HepG2 (cell line): Measurements from ENCODE around the gene BCL2L2. TPM values are rescaled to one million over a fixed set of nuclear protein-coding genes. Genes with fewer than 3 reads are reported as not detected.

Experiments used
- BORCS8-MEF2B ChIP-seq: sonication (generic); formaldehyde crosslinking; IDR thresholded peaks from 2 replicates; pipeline ENCODE4 v1.8.0; 2022; ENCODE audit warnings: mild to moderate bottlenecking, missing genetic modification reagents
- DPF2 ChIP-seq: sonication (generic); formaldehyde crosslinking; IDR thresholded peaks from 2 replicates; pipeline ENCODE4 v1.4.0; 2020; ENCODE audit warnings: mild to moderate bottlenecking, low read depth, missing genetic modification reagents, borderline replicate concordance
- GFI1 ChIP-seq: sonication (generic); formaldehyde crosslinking; IDR thresholded peaks from 2 replicates; pipeline ENCODE4 v1.5.0; 2020; ENCODE audit warnings: missing genetic modification reagents, mild to moderate bottlenecking, borderline replicate concordance
- KDM4B ChIP-seq: sonication (generic); formaldehyde crosslinking; IDR thresholded peaks from 2 replicates; pipeline ENCODE4 v1.4.0; 2020; ENCODE audit warnings: missing genetic modification reagents
- KLF13 ChIP-seq: sonication (generic); formaldehyde crosslinking; IDR thresholded peaks from 2 replicates; pipeline ENCODE4 v1.4.0; 2020; ENCODE audit warnings: mild to moderate bottlenecking, missing genetic modification reagents
- NONO ChIP-seq, 2 experiments: fragments of 450-650 bp in 1 of 2; sonication (generic) in 1 of 2; formaldehyde crosslinking in 1 of 2; IDR thresholded peaks in 1 of 2; conservative IDR thresholded peaks in 1 of 2; 2 replicates each; pipeline versions ENCODE4 v1.6.1 to v1.8.0; 2017 to 2022; ENCODE audit warnings: mild to moderate bottlenecking in 1 of 2, missing genetic modification reagents in 1 of 2, moderate library complexity in 1 of 2
- NR2F6 ChIP-seq, 2 experiments: IDR thresholded peaks; 2 replicates each; pipeline ENCODE4 v1.6.1; 2016; ENCODE audit warnings: antibody characterized with exemption in 1 of 2, mild to moderate bottlenecking in 1 of 2
- RFXANK ChIP-seq: IDR thresholded peaks from 2 replicates; pipeline ENCODE4 v1.6.1; 2016
- SAFB2 ChIP-seq: sonication (generic); formaldehyde crosslinking; IDR thresholded peaks from 2 replicates; pipeline ENCODE4 v1.5.1; 2020; ENCODE audit warnings: missing genetic modification reagents, low read depth, mild to moderate bottlenecking, borderline replicate concordance
- SKI ChIP-seq: fragments of 450-650 bp; IDR thresholded peaks from one replicate; pipeline ENCODE4 v1.6.1; 2018; ENCODE audit warnings: mild to moderate bottlenecking; ENCODE audit not compliant: partially characterized antibody
- SRY ChIP-seq: sonication (generic); formaldehyde crosslinking; IDR thresholded peaks from 2 replicates; pipeline ENCODE4 v1.8.0; 2022; ENCODE audit warnings: mild to moderate bottlenecking, missing genetic modification reagents
- ZBTB2 ChIP-seq: sonication (generic); formaldehyde crosslinking; IDR thresholded peaks from 2 replicates; pipeline ENCODE4 v1.8.0; 2022; ENCODE audit warnings: low read depth, missing genetic modification reagents
- ZKSCAN5 ChIP-seq: sonication (generic); formaldehyde crosslinking; IDR thresholded peaks from 2 replicates; pipeline ENCODE4 v1.5.1; 2020; ENCODE audit warnings: mild to moderate bottlenecking, missing genetic modification reagents
- ZMYM3 ChIP-seq: sonication (generic); formaldehyde crosslinking; IDR thresholded peaks from 2 replicates; pipeline ENCODE4 v1.5.1; 2020; ENCODE audit warnings: mild to moderate bottlenecking, missing genetic modification reagents
- ZNF20 ChIP-seq: sonication (generic); formaldehyde crosslinking; IDR thresholded peaks from 2 replicates; pipeline ENCODE4 v1.4.0; 2020; ENCODE audit warnings: mild to moderate bottlenecking, moderate library complexity, missing genetic modification reagents
- ZNF329 ChIP-seq: sonication (generic); formaldehyde crosslinking; IDR thresholded peaks from 2 replicates; pipeline ENCODE4 v1.9.0; 2021; ENCODE audit warnings: low read depth, mild to moderate bottlenecking, missing genetic modification reagents
- ZNF335 ChIP-seq: sonication (generic); formaldehyde crosslinking; IDR thresholded peaks from 2 replicates; pipeline ENCODE4 v1.4.0; 2020; ENCODE audit warnings: missing genetic modification reagents
- ZNF546 ChIP-seq: sonication (generic); formaldehyde crosslinking; conservative IDR thresholded peaks from 2 replicates; pipeline ENCODE4 v1.8.1; 2023; ENCODE audit warnings: mild to moderate bottlenecking, missing genetic modification reagents
- ZNF558 ChIP-seq: sonication (generic); formaldehyde crosslinking; IDR thresholded peaks from 2 replicates; pipeline ENCODE4 v1.9.0; 2022; ENCODE audit warnings: mild to moderate bottlenecking, missing genetic modification reagents, borderline replicate concordance
- ZNF850 ChIP-seq: sonication (generic); formaldehyde crosslinking; conservative IDR thresholded peaks from 2 replicates; pipeline ENCODE4 v1.9.0; 2021; ENCODE audit warnings: mild to moderate bottlenecking, missing genetic modification reagents
- polyA plus RNA-seq, 8 experiments: library from polyadenylated mRNA; depleted of rRNA in 3 of 8; stranded (reverse) in 7 of 8; unstranded in 1 of 8; fragments of >200 nt; fragmentation: Illumina TruSeq in 4 of 8; extraction: Trizol in 4 of 8; gene quantifications; 2 replicates each; pipeline versions ENCODE4 v1.2.1 to v1.2.3, GENCODE V29; 2011 to 2016; ENCODE audit warnings: low read depth in 4 of 8, missing spikeins in 1 of 8, mixed read lengths in 1 of 8; ENCODE audit not compliant: insufficient read depth in 1 of 8
- total RNA-seq, 5 experiments: library from RNA; depleted of rRNA; stranded (reverse); fragments of >200 nt; fragmentation: Illumina TruSeq; extraction: Trizol; gene quantifications; 2 replicates each; pipeline ENCODE4 v1.2.3, GENCODE V29; 2016; ENCODE audit warnings: low read depth in 1 of 5
- TF ChIP-seq, protein P1 (sequence below): sonication (generic); formaldehyde crosslinking; IDR thresholded peaks from 2 replicates; pipeline ENCODE4 v1.4.0; 2020; ENCODE audit warnings: missing genetic modification reagents
- TF ChIP-seq, protein P2 (sequence below): sonication (generic); formaldehyde crosslinking; IDR thresholded peaks from 2 replicates; pipeline ENCODE4 v1.5.1; 2020; ENCODE audit warnings: missing genetic modification reagents, mild to moderate bottlenecking, borderline replicate concordance
- TF ChIP-seq, protein P3 (sequence below): sonication (generic); formaldehyde crosslinking; IDR thresholded peaks from 2 replicates; pipeline ENCODE4 v1.8.0; 2023; ENCODE audit warnings: mild to moderate bottlenecking, missing genetic modification reagents

Gene BCL2L2
- total and polyA plus RNA-seq, 2 of the 13 experiments (the other 11 are each of a cell fraction or from before 2014, with no cell fraction given), result 28.1 to 49.8 TPM

GRCh38 chr14:23294734-23295561 is 11.7 kb upstream of the BCL2L2 start (continued):
- TF ChIP-seq ZBTB2 (CRISPR knock-in tag), result 0 out of 2 replicates have a peak, but pooled peaks have one; percentile 28
- TF ChIP-seq SRY (CRISPR knock-in tag), result no peak
- TF ChIP-seq, protein P1, sequence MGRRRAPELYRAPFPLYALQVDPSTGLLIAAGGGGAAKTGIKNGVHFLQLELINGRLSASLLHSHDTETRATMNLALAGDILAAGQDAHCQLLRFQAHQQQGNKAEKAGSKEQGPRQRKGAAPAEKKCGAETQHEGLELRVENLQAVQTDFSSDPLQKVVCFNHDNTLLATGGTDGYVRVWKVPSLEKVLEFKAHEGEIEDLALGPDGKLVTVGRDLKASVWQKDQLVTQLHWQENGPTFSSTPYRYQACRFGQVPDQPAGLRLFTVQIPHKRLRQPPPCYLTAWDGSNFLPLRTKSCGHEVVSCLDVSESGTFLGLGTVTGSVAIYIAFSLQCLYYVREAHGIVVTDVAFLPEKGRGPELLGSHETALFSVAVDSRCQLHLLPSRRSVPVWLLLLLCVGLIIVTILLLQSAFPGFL (CRISPR knock-in tag), result no peak
- TF ChIP-seq SKI, result no peak
- TF ChIP-seq ZNF558 (CRISPR knock-in tag), result no peak
- no peak for TF ChIP-seq ZNF546 (CRISPR knock-in tag)
- no peak for TF ChIP-seq RFXANK (CRISPR knock-in tag)
- TF ChIP-seq, protein P2, sequence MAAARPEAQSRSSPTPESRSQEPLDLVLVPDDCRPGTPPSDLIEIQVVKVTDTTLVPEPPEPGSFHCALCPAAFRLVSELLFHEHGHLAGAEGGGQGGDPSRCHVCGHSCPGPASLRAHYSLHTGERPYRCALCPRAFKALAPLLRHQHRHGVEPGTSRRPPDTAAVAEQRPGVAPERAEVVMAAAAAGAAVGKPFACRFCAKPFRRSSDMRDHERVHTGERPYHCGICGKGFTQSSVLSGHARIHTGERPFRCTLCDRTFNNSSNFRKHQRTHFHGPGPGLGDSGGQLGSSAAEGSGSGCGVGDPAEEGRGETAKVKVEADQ (CRISPR knock-in tag), result 0 out of 2 replicates have a peak, but pooled peaks have one; percentile 55
- TF ChIP-seq NONO (IDR thresholded peaks at IDR 0.05), result no peak
- no peak; the same call in none of the 2 replicates for TF ChIP-seq NONO (CRISPR knock-in tag; conservative IDR thresholded peaks at IDR 0.05)
- no peak for TF ChIP-seq DPF2 (CRISPR knock-in tag)
- TF ChIP-seq ZMYM3, result no peak
- no peak for TF ChIP-seq ZNF20 (CRISPR knock-in tag)
- no peak for TF ChIP-seq ZKSCAN5
- 0 out of 2 replicates have a peak, but pooled peaks have one; percentile 44 for TF ChIP-seq SAFB2 (CRISPR knock-in tag)
- no peak for TF ChIP-seq ZNF329 (CRISPR knock-in tag)
- TF ChIP-seq ZNF850 (CRISPR knock-in tag), result no peak
- TF ChIP-seq, protein P3, sequence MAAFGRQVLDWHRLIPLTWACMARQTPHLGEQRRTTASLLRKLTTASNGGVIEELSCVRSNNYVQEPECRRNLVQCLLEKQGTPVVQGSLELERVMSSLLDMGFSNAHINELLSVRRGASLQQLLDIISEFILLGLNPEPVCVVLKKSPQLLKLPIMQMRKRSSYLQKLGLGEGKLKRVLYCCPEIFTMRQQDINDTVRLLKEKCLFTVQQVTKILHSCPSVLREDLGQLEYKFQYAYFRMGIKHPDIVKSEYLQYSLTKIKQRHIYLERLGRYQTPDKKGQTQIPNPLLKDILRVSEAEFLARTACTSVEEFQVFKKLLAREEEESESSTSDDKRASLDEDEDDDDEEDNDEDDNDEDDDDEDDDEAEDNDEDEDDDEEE (CRISPR knock-in tag), result peak; percentile 73; the same call in 1 of the 2 replicates
- no peak for TF ChIP-seq GFI1 (CRISPR knock-in tag)
- no peak for TF ChIP-seq KLF13 (CRISPR knock-in tag)
- peak; percentile 51; the same call in 1 of the 2 replicates for TF ChIP-seq ZNF335 (CRISPR knock-in tag)
- no peak for TF ChIP-seq KDM4B
- peak; percentile 24; the same call in 1 of the 2 replicates for TF ChIP-seq NR2F6 (IDR thresholded peaks at IDR 0.05)
- no peak for TF ChIP-seq NR2F6 (CRISPR knock-in tag; IDR thresholded peaks at IDR 0.05)
- TF ChIP-seq BORCS8-MEF2B, result peak; percentile 21; the same call in 1 of the 2 replicates
